Glutamatergic neuron (in vitro differentiated cells): ENCODE measurements around the gene ZNF202. TPM values are rescaled to one million over a fixed set of nuclear protein-coding genes. Genes with fewer than 3 reads are reported as not detected.

Experiments used
- total RNA-seq: library from RNA; stranded (reverse); fragmentation: NEBNext Ultra II Directional; extraction: Animal tissue kit (Norgen Biotek cat#: 25700); gene quantifications from one replicate; pipeline ENCODE4 v1.2.1, GENCODE V29; 2021; ENCODE audit not compliant: unreplicated experiment

ZNF202 gene
- total RNA-seq, 1 donor from 2014 or later = 18.2 TPM

Other genes starting within 250 kb of the ZNF202 start
- gene SCN3B, start 87.0 kb downstream of the ZNF202 start, total RNA-seq = 118 TPM
- gene OR6X1, start 12.9 kb upstream of the ZNF202 start, total RNA-seq = not detected
- gene OR6M1, start 64.7 kb upstream of the ZNF202 start, total RNA-seq = not detected
- not detected for gene TMEM225, start 144.0 kb upstream of the ZNF202 start, total RNA-seq
- gene OR8D4, start 160.5 kb upstream of the ZNF202 start, total RNA-seq = not detected
- not detected for gene OR4D5, start 198.0 kb upstream of the ZNF202 start, total RNA-seq
- not detected for gene OR6T1, start 202.2 kb upstream of the ZNF202 start, total RNA-seq
- gene OR10S1, start 236.1 kb upstream of the ZNF202 start, total RNA-seq = not detected